Measurements from ENCODE around the gene TGM6. TPM values are rescaled to one million over a fixed set of nuclear protein-coding genes. Genes with fewer than 3 reads are reported as not detected.

Gene TGM6
- not detected for total RNA-seq (2013)
- polyA plus RNA-seq, result not detected
- not detected in 2 replicates for polyA minus RNA-seq
- total RNA-seq, result 0 to 1.1 (median 0.03) reads per million in 11 experiments

- no peak within 1 kb of the TSS for H3K27ac ChIP-seq (ENCODE audit: low read depth in 1 of 2, low read length in 2 of 2)
- H3K9ac ChIP-seq (ENCODE audit: insufficient read depth, low read length, poor library complexity, severe bottlenecking), result no peak within 1 kb of the TSS
- no peaks in the 10 kb centered on the region for H3K36me3 ChIP-seq (replicated peaks in 1 of 2; ENCODE audit: control insufficient read depth in 1 of 2, insufficient read depth in 2 of 2, low read length in 2 of 2)
- no peak within 1 kb of the TSS for H2AFZ ChIP-seq (ENCODE audit: insufficient read depth, low read depth, low read length, poor library complexity, severe bottlenecking)
- DNase-seq, result no peak
- Mint-ChIP-seq H3K4me1 (peaks cover 3% of the 10 kb centered on the region), H3K36me3 (no peaks in the 10 kb centered on the region), H3K4me3 (peak within 1 kb of the TSS in 1 of 2 donors; percentile 71), H3K27me3 (ENCODE audit: low read depth in 3 of 3) (peaks cover 47 to 68% (median 66%) of the 10 kb centered on the region in 3 donors), H3K9me3 (peaks cover 0 to 2% (median 0%) of the 10 kb centered on the region in 7 donors), H3K27ac (peak within 1 kb of the TSS in 1 of 7 donors; percentile 6)
- TF ChIP-seq, protein P1, sequence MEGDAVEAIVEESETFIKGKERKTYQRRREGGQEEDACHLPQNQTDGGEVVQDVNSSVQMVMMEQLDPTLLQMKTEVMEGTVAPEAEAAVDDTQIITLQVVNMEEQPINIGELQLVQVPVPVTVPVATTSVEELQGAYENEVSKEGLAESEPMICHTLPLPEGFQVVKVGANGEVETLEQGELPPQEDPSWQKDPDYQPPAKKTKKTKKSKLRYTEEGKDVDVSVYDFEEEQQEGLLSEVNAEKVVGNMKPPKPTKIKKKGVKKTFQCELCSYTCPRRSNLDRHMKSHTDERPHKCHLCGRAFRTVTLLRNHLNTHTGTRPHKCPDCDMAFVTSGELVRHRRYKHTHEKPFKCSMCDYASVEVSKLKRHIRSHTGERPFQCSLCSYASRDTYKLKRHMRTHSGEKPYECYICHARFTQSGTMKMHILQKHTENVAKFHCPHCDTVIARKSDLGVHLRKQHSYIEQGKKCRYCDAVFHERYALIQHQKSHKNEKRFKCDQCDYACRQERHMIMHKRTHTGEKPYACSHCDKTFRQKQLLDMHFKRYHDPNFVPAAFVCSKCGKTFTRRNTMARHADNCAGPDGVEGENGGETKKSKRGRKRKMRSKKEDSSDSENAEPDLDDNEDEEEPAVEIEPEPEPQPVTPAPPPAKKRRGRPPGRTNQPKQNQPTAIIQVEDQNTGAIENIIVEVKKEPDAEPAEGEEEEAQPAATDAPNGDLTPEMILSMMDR (IDR thresholded peaks at IDR 0.05), result no peak
- H4K20me1 ChIP-seq (ENCODE audit: insufficient read depth, low read length), result no peaks in the 10 kb centered on the region
- no peak within 1 kb of the TSS for H3K4me3 ChIP-seq (replicated peaks in 1 of 3; ENCODE audit: low read depth in 2 of 3, low read length in 3 of 3)
- H3K4me2 ChIP-seq (replicated peaks; ENCODE audit: extremely low read depth, low read length, poor library complexity, severe bottlenecking), result no peak within 1 kb of the TSS
- 98% methylated on average over 8 of the region's 10 CpGs for WGBS (ENCODE audit: insufficient coverage)
- H3K9me3 ChIP-seq (replicated peaks in 1 of 2; ENCODE audit: control insufficient read depth in 1 of 2, insufficient read depth in 1 of 2, low read length in 2 of 2), result no peaks in the 10 kb centered on the region
- H3K79me2 ChIP-seq (ENCODE audit: insufficient read depth, low read length), result no peaks in the 10 kb centered on the region
- H3K4me1 ChIP-seq (ENCODE audit: control insufficient read depth in 1 of 2, insufficient read depth in 2 of 2, low read length in 2 of 2), result no peaks in the 10 kb centered on the region
- intact Hi-C loops (cut with micrococcal nuclease), result no loop called here
- H3K27me3 ChIP-seq (ENCODE audit: control insufficient read depth in 2 of 2, insufficient read depth in 2 of 2, low read length in 2 of 2), result peaks cover 2 to 28% of the 10 kb centered on the region in 2 donors
Measured at GRCh38 chr20:2380601-2381000, at the start of gene TGM6. TGM6 (plus strand) TSS chr20:2380901; CDS start chr20:2380969, 68 bp downstream.

GRCh38 chr20:2331106-2331505, 49.6 kb upstream of the TGM6 start:
- Mint-ChIP-seq H3K4me1 (peaks cover 15% of the 10 kb centered on the region), H3K27ac (peak overlapping the region in 1 of 7 donors; percentile 32), H3K27me3 (ENCODE audit: low read depth in 3 of 3) (peaks cover 23 to 40% (median 26%) of the 10 kb centered on the region in 3 donors), H3K4me3 (peak overlapping the region in 1 of 2 donors; percentile 15), H3K9me3 (no peaks in the 10 kb centered on the region), H3K36me3 (no peaks in the 10 kb centered on the region)
- WGBS (ENCODE audit: insufficient coverage), result 94% methylated on average over 5 of the region's 5 CpGs
- Histone ChIP-seq H3K9me3 (replicated peaks in 1 of 2; ENCODE audit: control insufficient read depth in 1 of 2, insufficient read depth in 1 of 2, low read length in 2 of 2) (no peaks in the 10 kb centered on the region), H3K4me1 (ENCODE audit: control insufficient read depth in 1 of 2, insufficient read depth in 2 of 2, low read length in 2 of 2) (peaks cover 6 to 7% of the 10 kb centered on the region in 2 donors), H3K79me2 (ENCODE audit: insufficient read depth, low read length) (no peaks in the 10 kb centered on the region), H4K20me1 (ENCODE audit: insufficient read depth, low read length) (no peaks in the 10 kb centered on the region), H3K36me3 (replicated peaks in 1 of 2; ENCODE audit: control insufficient read depth in 1 of 2, insufficient read depth in 2 of 2, low read length in 2 of 2) (no peaks in the 10 kb centered on the region), H3K4me3 (replicated peaks in 1 of 3; ENCODE audit: low read depth in 2 of 3, low read length in 3 of 3) (no peak overlapping the region), H3K9ac (ENCODE audit: insufficient read depth, low read length, poor library complexity, severe bottlenecking) (no peak overlapping the region), H3K27me3 (ENCODE audit: control insufficient read depth in 2 of 2, insufficient read depth in 2 of 2, low read length in 2 of 2) (peaks cover 0 to 3% of the 10 kb centered on the region in 2 donors), H3K27ac (ENCODE audit: low read depth in 1 of 2, low read length in 2 of 2) (no peak overlapping the region), H3K4me2 (replicated peaks; ENCODE audit: extremely low read depth, low read length, poor library complexity, severe bottlenecking) (no peak overlapping the region), H2AFZ (ENCODE audit: insufficient read depth, low read depth, low read length, poor library complexity, severe bottlenecking) (no peak overlapping the region)
- TF ChIP-seq, protein P1 (IDR thresholded peaks at IDR 0.05), result no peak
- intact Hi-C loops (cut with micrococcal nuclease), result no loop called here
- DNase-seq, result peak in 2 of 3 donors; percentile 17 to 42
